ENCODE data around the gene MYT1. TPM values are rescaled to one million over a fixed set of nuclear protein-coding genes. Genes with fewer than 3 reads are reported as not detected.

The MYT1 gene
- total RNA-seq, 1 donor from 2014 or later, result not detected

DNA sequence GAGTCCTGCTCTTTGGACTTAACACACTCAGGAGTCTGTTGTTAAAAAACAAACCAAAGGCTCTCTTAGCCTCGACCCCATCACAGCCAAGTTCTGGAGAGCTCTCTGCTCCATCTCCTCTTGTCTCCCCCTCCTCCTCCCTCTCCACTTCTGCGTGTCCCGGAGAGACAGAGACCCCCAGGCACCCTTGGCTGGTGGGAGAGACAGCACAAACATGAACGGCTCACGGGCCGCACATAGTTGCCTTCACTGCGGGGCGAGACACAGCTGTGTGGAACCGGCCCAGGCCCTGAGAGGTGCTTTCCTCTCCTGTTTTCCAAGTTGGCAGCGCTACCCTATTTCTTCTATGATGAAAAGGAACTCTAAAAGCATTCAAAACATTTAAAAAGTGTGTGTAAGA is 23.3 kb upstream of the MYT1 start:
- H3K36me3 ChIP-seq, result no peaks in the 10 kb centered on the region
- H3K27me3 ChIP-seq, result no peaks in the 10 kb centered on the region
- DNase-seq (ENCODE audit: extremely low spot score in 2 of 2), result no peak
- no peak overlapping the region for H3K4me3 ChIP-seq
- H3K4me1 ChIP-seq, result no peaks in the 10 kb centered on the region
- peaks cover 6% of the 10 kb centered on the region for H3K9me3 ChIP-seq
- H3K27ac ChIP-seq, result no peak overlapping the region
- no peak for TF ChIP-seq POLR2AphosphoS5 (IDR thresholded peaks at IDR 0.05; ENCODE audit: insufficient read depth in 1 of 2, low read depth in 1 of 2)
- intact Hi-C loops (cut with DNase I), result no loop called here

DNA sequence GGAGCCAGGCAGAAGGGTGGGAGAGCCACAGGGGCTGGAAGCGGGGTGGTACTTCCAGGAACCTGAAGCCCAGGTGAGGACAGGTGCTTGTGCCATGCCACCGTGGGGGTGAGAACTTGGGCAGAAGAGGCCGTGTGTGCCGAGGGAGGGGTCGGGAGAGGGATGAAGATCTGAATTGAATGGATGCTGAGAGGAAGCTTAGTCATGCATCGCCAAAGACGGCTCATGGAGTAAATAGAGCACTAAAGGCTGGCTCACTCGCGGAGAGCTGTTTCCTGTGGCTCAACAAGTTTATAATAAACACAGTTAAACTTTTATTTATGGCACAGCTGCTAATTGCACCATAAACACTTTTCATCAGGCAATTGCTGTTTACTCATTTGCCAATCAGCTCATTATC is 21.7 kb upstream of the MYT1 start:
- no peak overlapping the region for H3K4me3 ChIP-seq
- no peaks in the 10 kb centered on the region for H3K36me3 ChIP-seq
- H3K9me3 ChIP-seq, result peaks cover 6% of the 10 kb centered on the region
- no peaks in the 10 kb centered on the region for H3K4me1 ChIP-seq
- intact Hi-C loops (cut with DNase I), result no loop called here
- DNase-seq (ENCODE audit: extremely low spot score in 2 of 2), result no peak
- H3K27ac ChIP-seq, result no peak overlapping the region
- no peaks in the 10 kb centered on the region for H3K27me3 ChIP-seq
- TF ChIP-seq POLR2AphosphoS5 (IDR thresholded peaks at IDR 0.05; ENCODE audit: insufficient read depth in 1 of 2, low read depth in 1 of 2) (no peak), POLR2A (IDR thresholded peaks at IDR 0.05) (no peak)
- TF ChIP-seq, protein P1, sequence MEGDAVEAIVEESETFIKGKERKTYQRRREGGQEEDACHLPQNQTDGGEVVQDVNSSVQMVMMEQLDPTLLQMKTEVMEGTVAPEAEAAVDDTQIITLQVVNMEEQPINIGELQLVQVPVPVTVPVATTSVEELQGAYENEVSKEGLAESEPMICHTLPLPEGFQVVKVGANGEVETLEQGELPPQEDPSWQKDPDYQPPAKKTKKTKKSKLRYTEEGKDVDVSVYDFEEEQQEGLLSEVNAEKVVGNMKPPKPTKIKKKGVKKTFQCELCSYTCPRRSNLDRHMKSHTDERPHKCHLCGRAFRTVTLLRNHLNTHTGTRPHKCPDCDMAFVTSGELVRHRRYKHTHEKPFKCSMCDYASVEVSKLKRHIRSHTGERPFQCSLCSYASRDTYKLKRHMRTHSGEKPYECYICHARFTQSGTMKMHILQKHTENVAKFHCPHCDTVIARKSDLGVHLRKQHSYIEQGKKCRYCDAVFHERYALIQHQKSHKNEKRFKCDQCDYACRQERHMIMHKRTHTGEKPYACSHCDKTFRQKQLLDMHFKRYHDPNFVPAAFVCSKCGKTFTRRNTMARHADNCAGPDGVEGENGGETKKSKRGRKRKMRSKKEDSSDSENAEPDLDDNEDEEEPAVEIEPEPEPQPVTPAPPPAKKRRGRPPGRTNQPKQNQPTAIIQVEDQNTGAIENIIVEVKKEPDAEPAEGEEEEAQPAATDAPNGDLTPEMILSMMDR (IDR thresholded peaks at IDR 0.05), result no peak

DNA sequence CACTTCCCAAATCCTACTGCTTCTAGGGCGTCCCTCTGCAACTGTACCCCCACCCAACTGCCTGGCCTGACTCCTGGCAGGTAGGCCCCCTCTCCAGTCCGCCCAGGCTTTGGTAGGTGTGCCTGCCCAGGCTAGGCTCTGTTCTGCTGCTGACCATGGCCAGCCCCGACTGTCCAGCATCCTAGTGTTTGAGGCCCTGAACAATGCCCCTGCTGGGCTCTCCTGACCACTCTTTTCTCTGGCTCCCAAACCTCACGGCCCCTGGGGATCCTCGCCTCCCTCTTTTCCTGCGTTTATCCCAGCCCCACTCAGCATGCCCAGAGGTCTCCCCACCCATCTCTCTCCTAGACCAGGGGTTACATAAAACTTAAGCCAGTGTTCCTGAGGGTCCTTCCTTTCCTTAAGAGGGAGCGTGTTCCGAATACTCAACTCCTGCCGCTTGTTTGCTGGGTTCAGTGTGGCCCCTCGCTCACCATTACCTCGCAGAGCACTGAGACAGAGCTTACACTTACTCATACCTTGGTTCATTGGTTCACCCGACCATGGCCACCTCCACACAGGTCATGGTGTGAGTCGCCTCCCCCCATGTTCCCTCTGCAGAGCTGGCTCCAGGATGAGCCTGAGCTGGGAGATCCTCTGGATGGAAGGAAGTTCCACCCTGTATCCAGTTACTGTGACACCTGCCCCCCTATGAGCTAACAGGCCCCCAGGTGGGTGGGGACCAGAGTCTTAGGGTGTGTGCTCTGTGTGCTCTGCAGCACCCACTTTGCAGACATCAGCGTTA is 21.0 kb upstream of the MYT1 start:
- DNase-seq (ENCODE audit: extremely low spot score in 2 of 2), result no peak
- intact Hi-C loops (cut with DNase I), result no loop called here
- Histone ChIP-seq H3K27me3 (no peaks in the 10 kb centered on the region), H3K4me1 (no peaks in the 10 kb centered on the region), H3K9me3 (peaks cover 6% of the 10 kb centered on the region), H3K36me3 (no peaks in the 10 kb centered on the region), H3K4me3 (no peak overlapping the region), H3K27ac (no peak overlapping the region)
- no peak for TF ChIP-seq POLR2A (IDR thresholded peaks at IDR 0.05)
- TF ChIP-seq, protein P1 (IDR thresholded peaks at IDR 0.05), result no peak
- TF ChIP-seq POLR2AphosphoS5 (IDR thresholded peaks at IDR 0.05; ENCODE audit: insufficient read depth in 1 of 2, low read depth in 1 of 2), result no peak

DNA sequence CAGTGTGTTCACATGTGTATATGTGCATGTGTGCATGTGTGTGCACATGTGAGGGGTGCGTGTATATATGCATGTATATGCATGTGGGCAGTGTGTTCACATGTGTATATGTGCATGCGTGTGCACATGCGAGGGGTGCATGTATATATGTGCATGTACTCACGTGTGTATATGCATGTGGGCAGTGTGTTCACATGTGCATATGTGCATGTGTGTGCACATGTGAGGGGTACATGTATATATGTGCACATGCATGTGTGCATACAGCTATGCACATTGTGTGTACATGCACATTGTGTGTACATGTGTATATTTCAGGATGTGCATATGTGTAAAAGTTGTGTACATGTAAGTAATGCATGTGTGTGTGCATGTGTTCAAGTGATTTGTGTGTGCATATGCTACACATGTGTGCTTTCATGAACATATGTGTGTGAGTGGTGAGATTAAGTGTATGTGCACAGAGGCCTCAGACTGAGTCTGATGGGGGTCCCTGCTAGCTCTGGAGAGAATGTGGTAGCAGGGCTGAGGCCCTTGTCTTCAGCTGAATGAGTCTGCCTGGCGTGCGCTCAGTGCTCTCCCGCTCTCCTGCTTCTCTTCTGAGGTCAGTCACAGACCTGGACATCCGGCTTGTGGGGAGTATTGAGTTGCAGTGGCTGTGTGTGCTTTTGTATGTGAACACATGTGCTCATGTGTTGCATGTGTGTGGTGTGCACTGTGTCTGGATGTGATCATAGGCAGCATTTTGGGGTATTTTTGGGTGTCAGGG is 19.9 kb upstream of the MYT1 start:
- intact Hi-C loops (cut with DNase I), result no loop called here
- H3K9me3 ChIP-seq, result peaks cover 6% of the 10 kb centered on the region
- DNase-seq (ENCODE audit: extremely low spot score in 2 of 2), result no peak
- no peaks in the 10 kb centered on the region for H3K4me1 ChIP-seq
- H3K27me3 ChIP-seq, result no peaks in the 10 kb centered on the region
- no peaks in the 10 kb centered on the region for H3K36me3 ChIP-seq
- H3K4me3 ChIP-seq, result no peak overlapping the region
- no peak for TF ChIP-seq POLR2A (IDR thresholded peaks at IDR 0.05)
- TF ChIP-seq POLR2AphosphoS5 (IDR thresholded peaks at IDR 0.05; ENCODE audit: insufficient read depth in 1 of 2, low read depth in 1 of 2), result no peak
- TF ChIP-seq, protein P1 (IDR thresholded peaks at IDR 0.05), result no peak
- H3K27ac ChIP-seq, result no peak overlapping the region

DNA sequence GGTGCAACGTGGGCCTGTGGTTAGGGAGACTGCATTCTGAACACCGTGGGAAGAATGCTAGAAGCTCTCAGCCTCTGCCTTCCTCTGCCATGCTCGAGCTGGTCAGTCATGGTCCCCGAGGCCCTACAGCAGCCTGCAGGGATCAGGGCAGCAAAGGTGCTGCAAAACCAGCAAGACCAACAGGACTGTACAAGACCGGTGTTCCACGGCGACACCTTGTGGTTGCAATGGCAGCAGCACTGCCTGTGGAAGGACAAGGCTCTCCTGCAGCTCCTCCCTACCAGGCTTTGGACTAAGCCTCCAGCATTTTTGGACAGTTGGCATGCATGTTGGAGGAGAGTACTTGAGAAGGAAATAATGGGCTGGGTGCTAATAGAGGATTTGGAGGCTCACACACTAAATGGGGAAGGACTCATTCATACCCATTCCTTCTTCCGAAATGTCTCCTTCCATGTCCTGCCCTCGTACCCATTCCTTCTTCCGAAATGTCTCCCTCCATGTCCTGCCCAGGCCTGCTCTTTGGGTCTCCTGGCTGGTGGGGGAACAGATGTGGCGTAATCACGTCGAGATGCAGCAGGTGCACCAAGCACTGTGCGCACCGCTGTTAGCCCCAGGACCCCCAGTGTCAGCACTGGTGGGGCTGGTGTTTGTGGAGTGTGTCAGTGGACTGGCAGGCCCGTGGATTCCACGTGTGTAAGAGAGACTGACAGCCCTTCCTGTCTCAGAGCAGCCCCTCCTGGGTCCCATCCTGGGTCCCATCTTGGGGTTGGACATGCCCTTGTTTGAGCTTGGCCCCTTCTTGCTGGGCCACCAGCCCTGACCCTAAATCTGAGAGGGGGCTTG is 18.6 kb upstream of the MYT1 start:
- Histone ChIP-seq H3K9me3 (peaks cover 6% of the 10 kb centered on the region), H3K4me3 (no peak overlapping the region), H3K27ac (no peak overlapping the region), H3K36me3 (no peaks in the 10 kb centered on the region), H3K27me3 (no peaks in the 10 kb centered on the region), H3K4me1 (no peaks in the 10 kb centered on the region)
- no peak for TF ChIP-seq POLR2A (IDR thresholded peaks at IDR 0.05)
- TF ChIP-seq, protein P1 (IDR thresholded peaks at IDR 0.05), result no peak
- TF ChIP-seq POLR2AphosphoS5 (IDR thresholded peaks at IDR 0.05; ENCODE audit: insufficient read depth in 1 of 2, low read depth in 1 of 2), result no peak
- intact Hi-C loops (cut with DNase I), result no loop called here
- no peak for DNase-seq (ENCODE audit: extremely low spot score in 2 of 2)
